Activated CD4-positive, alpha-beta T cell treated with anti-CD3 and anti-CD28 coated beads for 1 hour (primary cell): Measurements from ENCODE around the gene NUP58.

Source experiments
- DNase-seq: peaks from one replicate; pipeline ENCODE4 v3.0.0-alpha.2; 2020

NUP58 gene

DNA sequence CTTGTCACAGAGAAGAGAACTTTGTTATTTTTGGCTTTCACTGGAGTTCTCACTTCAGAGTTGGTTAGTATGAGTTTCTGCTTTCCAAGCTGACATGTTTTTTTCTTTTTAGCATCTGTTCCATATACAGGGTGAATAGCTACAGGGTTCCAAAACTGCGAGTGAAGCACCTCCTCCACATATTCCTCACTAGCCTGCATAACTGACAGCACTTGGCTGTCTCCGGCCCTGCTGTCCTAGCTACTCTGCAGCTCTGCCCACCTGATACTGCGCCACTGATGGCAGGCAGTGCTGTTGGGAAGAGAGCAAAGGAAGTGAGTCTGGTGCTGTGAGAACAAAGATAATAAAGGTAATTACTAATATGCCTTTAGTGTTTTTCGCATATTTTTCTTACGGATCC is 77.1 kb downstream of the NUP58 start:
- DNase-seq, result no peak

DNA sequence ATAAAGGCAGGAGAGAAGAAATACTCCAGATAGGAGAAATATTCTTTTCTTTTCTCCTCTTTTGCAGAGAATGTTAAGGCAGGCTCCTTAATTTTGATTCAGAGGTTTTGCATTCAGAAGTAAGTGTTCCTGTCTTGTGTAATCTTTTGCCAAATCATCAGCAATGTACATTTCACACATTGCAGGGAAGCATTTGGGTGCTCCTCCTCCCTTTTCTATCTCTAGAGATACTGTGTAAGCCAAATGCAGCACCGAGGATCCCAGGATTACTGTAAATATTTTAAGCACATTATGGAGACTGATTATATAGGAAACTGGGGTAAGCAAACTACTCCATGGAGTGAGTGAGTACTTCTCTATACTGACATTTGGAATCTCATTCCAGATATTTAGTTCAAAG is 77.6 kb downstream of the NUP58 start:
- DNase-seq, result no peak

DNA sequence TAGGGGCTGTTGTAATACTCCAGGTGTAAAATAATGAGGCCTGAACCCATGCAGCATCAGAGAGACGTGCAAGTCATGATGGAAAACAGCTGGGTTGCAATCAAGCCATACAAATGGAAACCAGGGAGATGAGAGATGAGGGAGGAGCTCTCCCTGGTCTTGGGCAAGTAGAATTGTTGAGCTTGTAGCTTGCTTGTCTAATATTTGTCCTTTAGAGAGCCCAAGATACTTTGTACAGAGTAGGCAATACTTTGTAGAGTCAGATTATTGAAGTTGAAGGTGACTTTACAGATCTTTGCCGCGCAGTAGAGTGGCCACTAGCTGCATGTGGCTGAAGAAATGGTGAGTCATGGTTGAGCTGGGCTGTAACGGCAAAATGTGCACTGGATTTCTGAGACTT is 78.7 kb downstream of the NUP58 start:
- DNase-seq, result no peak

DNA sequence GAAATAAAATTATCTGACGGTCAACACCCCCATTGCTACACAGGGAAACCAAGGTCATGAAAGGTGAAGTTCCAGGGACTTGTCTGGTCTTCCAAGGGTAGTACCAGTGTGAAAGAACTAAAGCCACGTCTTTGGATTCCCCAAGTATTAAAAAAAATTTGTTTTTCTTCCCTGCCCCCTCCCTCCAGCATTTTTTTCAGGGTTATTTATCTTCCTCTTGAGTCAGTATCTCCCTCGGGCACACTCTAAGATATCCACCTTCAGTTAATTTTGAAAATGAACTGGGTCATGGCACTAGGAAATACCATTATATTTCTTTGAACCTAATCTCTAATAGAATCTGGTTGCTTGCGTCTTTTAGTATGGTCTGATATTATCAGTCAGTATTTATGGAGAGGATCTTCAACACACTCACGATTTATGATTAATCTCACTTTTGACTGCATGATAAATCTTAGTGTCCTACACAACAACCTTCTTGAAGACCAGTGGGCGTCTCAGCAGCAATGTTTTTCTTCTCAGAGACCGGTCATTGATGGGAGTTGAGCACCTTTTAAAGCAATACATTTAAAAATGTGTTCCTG is 79.4 kb downstream of the NUP58 start:
- no peak for DNase-seq

DNA sequence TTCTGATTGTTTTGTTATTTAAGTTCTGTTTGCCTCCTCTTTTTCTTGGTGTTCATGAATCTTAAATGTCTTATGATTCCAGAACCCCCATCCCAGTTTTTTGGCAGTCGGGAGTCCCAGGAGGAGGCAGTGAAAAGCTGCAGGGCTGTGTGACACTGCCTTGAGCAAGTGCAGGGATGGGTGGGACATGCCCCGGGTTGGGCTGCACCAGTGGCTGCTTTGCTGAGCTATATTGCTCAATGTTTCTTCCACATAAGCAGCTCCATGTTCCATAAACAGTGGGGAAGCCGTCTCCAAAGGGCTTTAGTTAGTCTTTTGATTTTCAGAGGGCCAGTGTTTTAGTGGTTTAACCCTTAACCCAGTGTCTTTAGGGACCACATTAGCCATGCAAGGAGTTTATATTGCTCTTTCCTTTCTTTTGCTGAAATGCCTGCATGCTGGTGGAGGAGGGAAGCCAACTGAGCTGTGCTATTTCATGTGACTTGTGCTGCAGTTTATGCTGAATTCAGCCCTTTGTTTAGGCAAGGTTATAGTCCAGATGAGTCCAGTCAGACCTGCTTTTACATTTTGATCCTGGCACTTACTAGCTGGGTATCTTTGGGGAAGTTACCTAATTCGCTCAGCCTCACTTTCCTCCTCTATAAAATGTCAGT is 83.5 kb downstream of the NUP58 start:
- no peak for DNase-seq

DNA sequence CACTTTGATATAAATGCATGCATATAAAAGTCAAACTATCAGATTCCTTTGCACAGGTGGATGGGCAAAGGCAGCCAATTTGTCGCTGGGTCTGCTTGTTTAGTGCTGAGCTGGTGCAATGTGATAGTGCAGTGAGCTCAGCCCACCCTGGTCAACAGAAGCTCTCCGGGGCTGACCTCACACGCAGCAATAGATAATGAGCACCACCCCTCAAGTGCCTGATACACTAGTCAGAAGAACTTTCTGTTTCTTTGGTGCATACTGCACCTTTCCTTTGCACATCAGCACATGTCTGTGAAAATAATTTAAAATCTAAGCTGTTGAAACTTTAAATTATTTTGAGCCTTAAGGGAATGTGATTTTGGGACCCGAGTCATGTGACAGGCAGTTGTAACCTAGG is 90.5 kb downstream of the NUP58 start:
- no peak for DNase-seq
